HCT116 (cell line): ENCODE data around the gene DEPDC1B.

Source experiments
- CEBPB ChIP-seq: IDR thresholded peaks from 2 replicates; pipeline ENCODE4 v1.6.1; 2012; ENCODE audit warnings: low read depth
- MAX ChIP-seq: IDR thresholded peaks from 2 replicates; pipeline ENCODE4 v1.6.1; 2012
- POLR2A ChIP-seq: IDR thresholded peaks from 2 replicates; pipeline ENCODE4 v1.7.0; 2011; ENCODE audit warnings: borderline replicate concordance; ENCODE audit not compliant: insufficient read depth, insufficient read length; ENCODE audit errors: extremely low read depth
- SIN3A ChIP-seq: IDR thresholded peaks from 2 replicates; pipeline ENCODE4 v1.6.1; 2012; ENCODE audit warnings: low read depth
- SP1 ChIP-seq: IDR thresholded peaks from 2 replicates; pipeline ENCODE4 v1.6.1; 2012; ENCODE audit warnings: low read depth
- TCF7L2 ChIP-seq: IDR thresholded peaks from 2 replicates; pipeline ENCODE4 v1.7.0; 2011; ENCODE audit warnings: borderline replicate concordance, inconsistent platforms; ENCODE audit not compliant: insufficient read depth, insufficient read length; ENCODE audit errors: extremely low read depth
- YY1 ChIP-seq: IDR thresholded peaks from 2 replicates; pipeline ENCODE4 v1.6.1; 2011; ENCODE audit warnings: low read length, low read depth, moderate library complexity, mild to moderate bottlenecking; ENCODE audit not compliant: insufficient replicate concordance; ENCODE audit errors: extremely low read depth
- ZNF274 ChIP-seq: fragments of 200-500 bp; sonication (Bioruptor generic); IDR thresholded peaks from 2 replicates; pipeline ENCODE4 v1.6.1; 2014; ENCODE audit warnings: mild to moderate bottlenecking, low read depth, low read length, inconsistent platforms
- TF ChIP-seq, protein P1 (sequence below), 3 experiments: fragments of 200-600 bp in 1 of 3; sonication (generic) in 1 of 3; IDR thresholded peaks in 2 of 3; conservative IDR thresholded peaks in 1 of 3; 2 replicates each; pipeline ENCODE4 v1.5.1; 2012 to 2017; ENCODE audit warnings: low read depth in 2 of 3, low read length in 2 of 3, antibody characterized with exemption in 1 of 3, borderline replicate concordance in 1 of 3, control low read depth in 1 of 3, mild to moderate bottlenecking in 1 of 3, mixed read lengths in 1 of 3, mixed run types in 1 of 3, moderate library complexity in 1 of 3; ENCODE audit not compliant: insufficient read depth in 1 of 3

GRCh38 chr5:60604771-60605170 is 95.2 kb downstream of the DEPDC1B start:
- no peak for TF ChIP-seq POLR2A
- TF ChIP-seq MAX: no peak
- TF ChIP-seq, protein P1, sequence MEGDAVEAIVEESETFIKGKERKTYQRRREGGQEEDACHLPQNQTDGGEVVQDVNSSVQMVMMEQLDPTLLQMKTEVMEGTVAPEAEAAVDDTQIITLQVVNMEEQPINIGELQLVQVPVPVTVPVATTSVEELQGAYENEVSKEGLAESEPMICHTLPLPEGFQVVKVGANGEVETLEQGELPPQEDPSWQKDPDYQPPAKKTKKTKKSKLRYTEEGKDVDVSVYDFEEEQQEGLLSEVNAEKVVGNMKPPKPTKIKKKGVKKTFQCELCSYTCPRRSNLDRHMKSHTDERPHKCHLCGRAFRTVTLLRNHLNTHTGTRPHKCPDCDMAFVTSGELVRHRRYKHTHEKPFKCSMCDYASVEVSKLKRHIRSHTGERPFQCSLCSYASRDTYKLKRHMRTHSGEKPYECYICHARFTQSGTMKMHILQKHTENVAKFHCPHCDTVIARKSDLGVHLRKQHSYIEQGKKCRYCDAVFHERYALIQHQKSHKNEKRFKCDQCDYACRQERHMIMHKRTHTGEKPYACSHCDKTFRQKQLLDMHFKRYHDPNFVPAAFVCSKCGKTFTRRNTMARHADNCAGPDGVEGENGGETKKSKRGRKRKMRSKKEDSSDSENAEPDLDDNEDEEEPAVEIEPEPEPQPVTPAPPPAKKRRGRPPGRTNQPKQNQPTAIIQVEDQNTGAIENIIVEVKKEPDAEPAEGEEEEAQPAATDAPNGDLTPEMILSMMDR (IDR thresholded peaks at IDR 0.05 in 2 of 3, conservative IDR thresholded peaks at IDR 0.05 in 1 of 3; ENCODE audit: borderline replicate concordance in 1 of 3, insufficient read depth in 1 of 3, low read depth in 2 of 3, low read length in 2 of 3): no peak
- TF ChIP-seq YY1: no peak
- no peak for TF ChIP-seq ZNF274
- no peak for TF ChIP-seq CEBPB
- no peak for TF ChIP-seq SP1
- no peak for TF ChIP-seq TCF7L2
- TF ChIP-seq SIN3A: no peak
